Measurements from ENCODE around the gene STYXL2.

DNA sequence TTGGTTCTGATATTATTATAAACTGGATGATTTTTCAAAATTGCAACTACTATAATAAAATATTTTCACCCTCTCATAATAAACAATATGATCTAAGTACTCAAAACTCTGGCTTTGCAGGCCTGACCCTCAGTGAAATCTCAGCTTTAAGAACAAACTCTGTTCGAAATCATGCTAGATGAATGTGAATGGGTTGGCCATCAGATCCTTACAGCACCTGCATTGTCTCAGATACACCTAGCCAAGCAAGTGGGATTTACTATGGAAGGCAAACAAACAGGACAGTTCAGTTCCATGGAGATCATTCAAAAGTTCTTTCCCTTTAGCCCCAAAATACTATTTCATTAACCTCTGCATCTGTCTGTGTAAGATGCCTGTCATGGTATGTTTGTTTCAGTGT, 44.8 kb downstream of the STYXL2 start:
- TF ChIP-seq, protein P1, sequence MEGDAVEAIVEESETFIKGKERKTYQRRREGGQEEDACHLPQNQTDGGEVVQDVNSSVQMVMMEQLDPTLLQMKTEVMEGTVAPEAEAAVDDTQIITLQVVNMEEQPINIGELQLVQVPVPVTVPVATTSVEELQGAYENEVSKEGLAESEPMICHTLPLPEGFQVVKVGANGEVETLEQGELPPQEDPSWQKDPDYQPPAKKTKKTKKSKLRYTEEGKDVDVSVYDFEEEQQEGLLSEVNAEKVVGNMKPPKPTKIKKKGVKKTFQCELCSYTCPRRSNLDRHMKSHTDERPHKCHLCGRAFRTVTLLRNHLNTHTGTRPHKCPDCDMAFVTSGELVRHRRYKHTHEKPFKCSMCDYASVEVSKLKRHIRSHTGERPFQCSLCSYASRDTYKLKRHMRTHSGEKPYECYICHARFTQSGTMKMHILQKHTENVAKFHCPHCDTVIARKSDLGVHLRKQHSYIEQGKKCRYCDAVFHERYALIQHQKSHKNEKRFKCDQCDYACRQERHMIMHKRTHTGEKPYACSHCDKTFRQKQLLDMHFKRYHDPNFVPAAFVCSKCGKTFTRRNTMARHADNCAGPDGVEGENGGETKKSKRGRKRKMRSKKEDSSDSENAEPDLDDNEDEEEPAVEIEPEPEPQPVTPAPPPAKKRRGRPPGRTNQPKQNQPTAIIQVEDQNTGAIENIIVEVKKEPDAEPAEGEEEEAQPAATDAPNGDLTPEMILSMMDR (optimal IDR thresholded peaks at IDR 0.05 in 1 of 3, IDR thresholded peaks at IDR 0.05 in 1 of 3, conservative IDR thresholded peaks at IDR 0.05 in 1 of 3; ENCODE audit: extremely low read depth in 1 of 3, insufficient read depth in 2 of 3, low read length in 3 of 3): no peak
- no peak for TF ChIP-seq EZH2 (IDR thresholded peaks at IDR 0.05; ENCODE audit: low read length)

All from keratinocyte (primary cell).